HG03575 (cell line): ENCODE data around the gene ACAN.

ENCODE experiments used
- ATAC-seq: cut with Tn5 transposase; IDR thresholded peaks from one replicate; pipeline ENCODE4 v1.9.1; 2021; ENCODE audit not compliant: unreplicated experiment, insufficient number of reproducible peaks, low FRiP score; ENCODE audit errors: extremely low read depth

The ACAN gene

GRCh38 chr15:88803241-88803919, at the start of gene ACAN:
Gene ACAN (plus strand): TSS chr15:88803436. CDS start chr15:88836207, 32,771 bp downstream.
- ATAC-seq = no peak

- no peak for ATAC-seq
Measured at GRCh38 chr15:88756521-88756920, 46.7 kb upstream of the ACAN start.

GRCh38 chr15:88756921-88757320, 46.3 kb upstream of the ACAN start:
- ATAC-seq = no peak

- ATAC-seq = no peak
Measured at GRCh38 chr15:88759872-88760271, 43.4 kb upstream of the ACAN start.

GRCh38 chr15:88764448-88764847, 38.8 kb upstream of the ACAN start:
- ATAC-seq = no peak

GRCh38 chr15:88765212-88765611, 38.0 kb upstream of the ACAN start:
- no peak for ATAC-seq

- ATAC-seq = no peak
Measured at GRCh38 chr15:88769161-88769971, 33.9 kb upstream of the ACAN start.

GRCh38 chr15:88775776-88776175, 27.5 kb upstream of the ACAN start:
- ATAC-seq = no peak

- no peak for ATAC-seq
Measured at GRCh38 chr15:88776646-88777045, 26.6 kb upstream of the ACAN start.

GRCh38 chr15:88779944-88780343, 23.3 kb upstream of the ACAN start:
- ATAC-seq = no peak

GRCh38 chr15:88782465-88782864, 20.8 kb upstream of the ACAN start:
- no peak for ATAC-seq

- ATAC-seq = no peak
Measured at GRCh38 chr15:88785217-88785616, 18.0 kb upstream of the ACAN start.

GRCh38 chr15:88788036-88788435, 15.2 kb upstream of the ACAN start:
- ATAC-seq = no peak

- no peak for ATAC-seq
Measured at GRCh38 chr15:88788816-88789215, 14.4 kb upstream of the ACAN start.

GRCh38 chr15:88790486-88790885, 12.8 kb upstream of the ACAN start:
- no peak for ATAC-seq

GRCh38 chr15:88791637-88792036, 11.6 kb upstream of the ACAN start:
- ATAC-seq = no peak

GRCh38 chr15:88792342-88793282, 10.6 kb upstream of the ACAN start:
- no peak for ATAC-seq

GRCh38 chr15:88794001-88794400, 9.2 kb upstream of the ACAN start:
- ATAC-seq = no peak

GRCh38 chr15:88797663-88798339, 5.4 kb upstream of the ACAN start:
- ATAC-seq = no peak
